Stimulated activated CD4-positive, alpha-beta T cell treated with anti-CD3 and anti-CD28 coated beads, Interleukin-12 subunit alpha, Interleukin-12 subunit beta, amount 100 ng/mL, for 4 hours (primary cell): ENCODE measurements around the gene COL25A1.

Experiments used
- DNase-seq: peaks from one replicate; pipeline ENCODE4 v3.0.0-alpha.2; 2020

The COL25A1 gene

DNA sequence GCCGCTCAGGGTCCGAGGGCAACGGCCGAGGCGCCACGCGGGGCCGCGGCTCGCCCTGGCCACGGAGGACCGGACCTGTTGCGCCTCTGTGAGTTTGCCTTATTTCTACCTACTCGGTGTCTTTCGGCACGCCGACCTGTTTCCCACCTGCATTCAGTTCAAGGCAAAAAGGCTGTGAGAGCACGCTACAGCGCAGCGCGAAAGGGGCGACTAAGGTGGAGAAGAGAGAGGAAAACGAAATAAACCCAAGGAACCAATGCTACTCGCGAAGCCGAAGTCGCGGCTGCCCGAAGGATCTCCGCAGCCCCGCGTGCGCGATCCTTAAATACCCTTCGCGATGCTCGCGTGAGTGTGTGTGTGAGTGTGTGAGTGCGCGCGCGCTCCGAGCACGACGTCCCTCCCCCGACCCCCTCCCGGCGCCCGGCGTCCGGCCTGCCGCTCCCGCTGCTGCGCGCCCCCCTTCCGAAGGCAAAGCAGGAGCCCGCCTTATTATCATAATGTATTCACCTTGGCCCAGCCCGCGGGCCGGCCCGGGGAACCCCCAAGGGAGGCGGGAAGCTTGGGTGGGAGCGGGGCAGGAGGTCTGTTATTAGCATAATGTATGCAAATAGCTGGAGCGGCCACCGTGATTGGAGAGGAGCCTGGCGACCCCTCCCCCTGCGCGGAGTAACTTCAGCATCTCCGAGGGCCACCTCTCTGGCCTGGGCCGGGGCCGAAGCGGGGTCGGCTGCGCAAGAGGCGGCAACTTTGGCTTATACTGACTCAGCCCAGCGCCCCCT, at the start of gene COL25A1:
COL25A1 (minus strand) TSS at position 298 of the 779 bp plus-strand sequence.
- DNase-seq = peak; percentile 40

DNA sequence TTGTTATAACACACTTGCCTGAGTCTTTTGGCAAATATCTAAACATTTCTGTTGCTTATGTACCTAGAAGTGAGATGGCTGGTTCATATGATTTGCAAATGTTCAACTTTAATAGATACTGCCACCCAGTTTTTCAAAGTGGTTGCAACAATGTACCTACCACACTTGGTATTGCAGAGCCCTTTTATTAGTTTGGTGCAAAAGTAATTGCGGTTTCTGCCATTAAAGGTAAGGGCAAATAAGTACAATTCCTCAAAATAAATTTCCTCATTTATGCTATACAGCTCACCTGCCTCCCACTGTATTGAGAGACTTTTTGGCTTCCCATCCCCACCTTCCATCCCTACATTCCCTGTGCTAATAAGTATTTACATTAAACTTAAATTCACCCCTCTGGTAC, 47.7 kb upstream of the COL25A1 start:
- no peak for DNase-seq

DNA sequence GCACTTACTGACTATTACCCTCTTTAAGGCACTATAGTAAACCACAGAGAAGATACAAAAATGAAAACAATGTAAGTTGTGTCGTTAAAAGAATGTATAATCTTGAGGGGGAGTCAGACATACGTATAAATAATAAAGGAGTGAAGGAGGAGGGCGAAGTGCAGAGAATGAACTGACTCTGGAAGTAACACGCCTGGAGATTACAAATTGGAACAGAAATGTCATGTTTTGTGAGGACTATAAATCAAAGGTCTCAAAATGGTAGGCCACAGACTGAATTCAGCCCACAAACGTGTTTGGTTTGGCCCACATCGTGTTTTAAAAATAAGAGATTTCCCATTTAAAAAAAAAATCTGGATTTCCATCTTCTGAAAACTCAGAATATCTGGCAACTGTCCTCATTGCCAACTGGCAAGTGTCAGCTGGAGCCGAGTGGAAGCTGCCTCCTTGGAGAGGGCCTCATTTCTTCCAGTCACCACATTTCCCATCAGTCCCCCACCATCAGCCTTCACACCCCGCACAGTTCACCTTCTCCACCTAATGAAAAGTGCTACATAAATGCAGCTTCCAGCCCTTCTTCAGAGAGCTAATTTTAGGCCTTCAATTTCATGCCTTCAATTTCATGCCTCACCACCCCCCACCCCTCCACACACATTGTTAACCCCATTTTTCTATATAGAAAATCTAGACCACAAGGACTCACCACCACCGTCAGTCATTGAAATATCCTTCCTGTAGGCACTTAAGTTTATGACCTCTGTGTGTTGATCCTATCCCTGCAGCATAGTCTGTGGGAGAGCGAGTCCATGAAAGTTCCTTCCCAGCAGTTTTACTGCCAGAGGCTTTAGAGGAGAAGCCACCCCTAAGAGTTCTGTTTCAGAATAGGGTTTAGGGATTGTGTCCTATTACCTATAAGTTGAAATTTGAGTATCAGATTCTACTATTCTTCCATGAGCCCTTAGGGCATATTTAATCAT, 32.0 kb upstream of the COL25A1 start:
- DNase-seq = no peak

DNA sequence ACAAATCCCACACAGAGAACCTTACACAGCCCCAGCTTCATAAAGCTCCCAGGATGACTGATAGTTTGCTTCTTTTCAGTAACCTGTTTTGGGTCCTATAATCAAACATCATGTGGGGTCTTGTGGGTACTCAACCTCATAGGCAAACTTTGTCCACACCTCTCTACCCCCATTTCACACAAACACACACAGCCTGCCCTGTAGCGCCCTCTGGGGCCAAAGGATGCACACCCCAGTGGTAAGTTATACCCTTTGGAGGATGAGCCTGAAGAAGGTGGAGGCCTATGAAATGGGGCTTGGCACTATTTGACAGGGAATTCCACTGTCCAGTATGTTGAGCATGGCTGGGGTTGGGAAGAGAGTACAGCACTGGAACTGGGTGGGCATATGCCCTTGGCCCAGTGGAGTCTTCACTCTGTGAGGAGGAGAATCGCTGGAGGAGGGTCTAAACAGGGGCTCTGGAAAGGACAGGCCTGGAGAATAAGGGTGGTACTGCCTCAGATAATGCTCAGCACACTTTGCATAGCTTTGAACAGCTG, 30.5 kb upstream of the COL25A1 start:
- DNase-seq = no peak

DNA sequence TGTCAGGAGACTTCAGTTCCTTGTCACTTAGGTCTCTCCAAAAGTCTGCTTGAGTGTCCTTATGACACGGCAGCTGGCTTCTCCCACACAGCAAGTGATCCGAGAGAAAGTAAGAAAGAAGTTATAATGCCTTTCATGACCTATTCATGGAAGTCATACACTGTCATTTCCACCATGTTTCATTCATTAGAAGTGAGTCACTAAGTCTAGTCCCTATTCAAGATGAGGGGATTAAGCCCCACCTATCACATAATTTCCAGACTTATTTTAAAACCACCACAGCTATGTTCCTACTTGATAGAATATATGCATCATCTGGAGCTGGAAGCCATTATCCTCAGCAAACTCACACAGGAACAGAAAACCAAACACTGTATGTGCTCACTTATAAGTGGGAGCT, 25.2 kb upstream of the COL25A1 start:
- DNase-seq = no peak

DNA sequence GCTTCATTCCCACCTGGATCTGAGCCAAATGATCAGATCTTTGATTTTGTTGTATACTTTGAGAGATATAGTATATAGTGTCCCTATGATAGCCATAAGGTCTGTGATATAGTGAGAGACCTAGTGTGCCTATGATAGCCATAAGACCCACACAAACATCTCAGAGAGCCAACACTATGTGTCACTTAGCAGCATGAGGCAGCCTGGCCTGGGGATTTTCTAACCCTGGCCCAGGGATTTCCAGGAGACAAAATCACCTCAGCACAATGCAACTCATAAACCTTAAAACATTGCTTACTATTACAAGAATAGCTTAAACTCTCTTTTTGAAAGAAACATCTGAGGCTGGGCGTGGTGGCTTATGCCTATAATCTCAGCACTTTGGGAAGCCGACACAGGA, 23.2 kb upstream of the COL25A1 start:
- DNase-seq = no peak

DNA sequence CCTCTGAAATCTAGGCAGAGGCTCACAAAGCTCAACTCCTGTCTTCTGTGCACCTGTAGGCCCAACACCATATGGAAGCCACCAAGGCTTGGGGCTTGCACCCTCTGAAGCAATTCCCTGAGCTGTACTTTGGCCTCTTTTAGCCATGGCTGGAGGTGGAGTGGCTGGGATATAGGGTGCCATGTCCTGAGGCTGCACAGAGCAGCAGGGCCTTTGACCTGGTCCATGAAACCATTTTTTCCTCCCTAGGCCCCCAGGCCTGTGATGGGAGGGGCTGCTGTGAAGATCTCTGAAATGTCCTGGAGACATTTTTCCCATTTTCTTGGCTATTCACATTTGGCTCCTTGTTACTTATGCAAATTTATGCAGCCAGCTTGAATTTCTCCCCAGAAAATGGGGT, 20.9 kb upstream of the COL25A1 start:
- DNase-seq = no peak

DNA sequence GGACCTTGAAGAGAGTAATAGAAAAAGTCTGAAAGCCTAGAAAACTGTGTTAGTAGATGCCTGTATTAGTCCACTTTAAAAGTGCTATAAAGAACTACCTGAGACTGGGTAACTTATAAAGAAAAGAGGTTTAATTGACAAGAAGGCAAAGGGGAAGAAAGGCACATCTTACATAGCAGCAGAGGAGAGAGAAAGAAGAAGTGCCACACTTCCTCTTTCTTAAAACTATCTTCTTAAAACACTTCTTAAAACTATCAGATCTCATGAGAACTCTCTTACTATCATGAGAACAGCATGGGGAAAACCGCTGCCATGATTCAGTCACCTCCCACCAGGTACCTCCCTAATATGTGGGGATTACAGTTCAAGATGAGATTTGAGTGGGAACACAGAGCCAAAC, 18.8 kb upstream of the COL25A1 start:
- DNase-seq = no peak

DNA sequence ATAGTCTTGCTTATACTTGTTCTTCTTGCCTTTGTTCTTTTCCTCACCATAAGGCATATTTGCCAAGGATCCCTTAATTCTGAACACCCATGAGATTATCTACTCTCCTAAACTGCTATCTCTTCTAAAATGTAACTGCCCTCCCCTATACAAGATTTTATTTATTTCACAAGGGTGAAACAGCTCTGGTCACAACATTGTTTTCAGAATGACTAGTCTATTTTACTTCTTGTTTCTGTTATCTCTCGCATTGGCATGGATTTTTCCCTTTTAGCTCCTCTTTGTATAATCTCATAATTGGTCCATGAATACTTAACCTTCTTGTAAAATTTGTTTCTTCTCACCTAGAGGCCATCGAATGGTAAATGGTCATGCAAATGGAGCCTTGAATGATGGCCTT, 17.2 kb upstream of the COL25A1 start:
- DNase-seq = no peak

DNA sequence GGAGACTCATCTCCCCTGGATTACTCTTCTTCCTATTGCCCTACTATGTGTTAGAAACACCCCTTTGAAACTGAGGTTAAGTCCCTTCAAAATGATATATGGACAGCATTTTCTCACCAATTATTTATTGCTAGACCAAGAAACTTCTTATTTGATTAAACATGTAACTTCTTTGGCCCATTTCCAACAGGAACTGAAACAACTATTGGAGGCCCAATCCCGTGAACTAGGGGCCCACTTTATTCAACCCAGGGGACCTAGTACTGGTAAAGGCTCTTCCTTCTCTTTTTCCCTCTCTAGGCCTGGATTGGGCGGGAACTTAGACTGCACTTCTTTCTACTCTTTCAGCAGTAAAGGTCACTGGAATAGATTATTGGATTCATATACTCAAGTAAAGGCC, 16.7 kb upstream of the COL25A1 start:
- DNase-seq = no peak

DNA sequence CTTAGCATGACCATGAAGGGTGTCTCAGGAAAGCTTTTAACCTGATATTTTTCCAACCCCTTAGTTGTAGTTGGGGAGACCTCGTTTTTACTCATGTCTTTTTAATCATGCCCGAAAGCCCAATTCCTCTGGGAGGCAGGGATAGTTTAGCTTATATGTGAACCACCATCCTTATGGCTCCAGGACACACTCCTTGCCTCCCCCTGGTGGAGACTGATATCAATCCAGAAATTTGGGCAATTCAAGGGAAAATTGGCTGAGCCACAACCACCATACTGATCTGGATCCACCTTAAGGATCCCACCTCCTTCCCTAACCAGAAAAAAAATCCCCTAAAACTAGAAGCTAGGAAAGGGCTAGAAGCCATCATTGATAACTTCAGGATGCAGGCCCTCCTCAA, 13.4 kb upstream of the COL25A1 start:
- DNase-seq = no peak

DNA sequence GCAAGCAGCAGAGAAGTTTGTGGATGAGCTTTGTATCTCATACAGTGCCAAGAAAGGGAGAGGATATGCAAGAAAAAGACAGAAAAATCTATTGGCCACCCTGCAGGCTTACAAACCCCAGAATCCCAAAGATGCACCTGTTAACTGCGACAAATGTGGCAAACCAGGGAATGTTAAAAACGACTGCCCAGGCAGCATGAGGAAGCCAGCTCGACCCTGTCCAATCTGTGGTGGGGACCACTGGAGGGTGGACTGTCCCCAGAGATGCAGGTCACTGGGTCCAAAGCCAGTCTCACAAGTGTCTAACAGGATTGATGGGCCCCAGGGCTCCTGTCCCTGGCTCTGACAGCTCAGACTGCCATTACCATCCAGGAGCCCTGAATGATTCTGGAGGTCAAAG, 12.9 kb upstream of the COL25A1 start:
- DNase-seq = no peak

DNA sequence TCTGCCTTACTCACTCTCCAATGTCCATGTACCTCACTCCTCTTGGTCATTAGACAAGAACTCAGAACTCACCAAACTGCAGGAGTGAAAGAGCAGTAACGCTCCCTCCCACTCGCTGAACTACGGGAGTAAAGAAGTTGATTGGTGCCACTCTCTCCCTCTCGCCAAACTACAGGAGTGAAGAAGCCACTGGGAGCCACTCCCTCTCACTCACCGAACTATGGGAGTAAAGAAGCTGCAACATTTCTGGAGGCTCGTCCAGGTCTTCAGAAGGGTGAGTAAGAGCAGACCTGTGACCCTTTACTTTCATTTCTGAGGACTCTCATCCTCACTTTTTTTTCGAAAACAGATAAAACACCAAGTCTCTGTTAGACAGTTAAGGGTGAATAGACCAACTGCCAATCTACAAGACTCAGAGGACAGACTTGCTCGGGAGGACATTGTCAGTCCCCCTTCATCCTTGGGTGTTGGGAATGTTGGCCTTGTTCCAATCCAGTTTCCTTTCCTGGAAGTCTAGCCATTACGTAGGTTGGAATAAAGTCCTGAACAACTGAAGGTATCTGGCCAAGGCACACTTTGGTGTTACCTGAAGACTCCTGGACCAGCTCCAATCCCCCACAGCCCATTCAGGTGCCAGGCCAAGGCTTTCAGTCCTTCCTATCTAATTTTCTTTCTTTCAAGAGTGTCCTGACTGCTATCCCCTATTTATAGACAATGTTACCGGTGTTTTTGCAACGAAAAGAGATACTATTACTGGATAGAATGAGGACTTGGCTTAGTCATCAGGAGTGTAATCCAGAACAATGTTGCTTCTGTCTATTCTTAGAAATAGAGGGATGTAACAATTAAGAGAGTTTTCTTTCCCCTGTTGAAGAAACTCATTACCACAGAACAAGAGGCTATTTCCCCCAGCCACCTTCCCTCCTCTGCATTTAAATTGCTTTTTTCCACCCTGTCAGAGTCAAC, 11.0 kb upstream of the COL25A1 start:
- no peak for DNase-seq

DNA sequence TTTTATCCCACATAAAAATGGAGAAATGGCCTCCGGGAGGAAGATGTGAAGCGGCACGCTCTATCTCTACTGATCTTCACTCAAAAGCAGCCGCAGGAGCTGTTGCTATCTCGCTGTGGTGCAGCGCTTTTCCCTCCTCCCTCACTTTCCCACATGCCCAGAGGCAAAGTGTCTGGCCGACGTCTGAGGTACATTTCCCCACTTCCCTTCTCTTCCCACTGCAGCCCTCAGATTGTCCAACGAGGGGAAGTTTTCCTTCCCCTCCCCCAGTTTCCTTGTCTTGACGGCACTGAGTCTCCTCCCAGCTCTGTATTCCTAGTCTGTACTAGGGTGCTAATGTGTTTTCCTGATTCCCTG, 660 bp upstream of the COL25A1 start:
- no peak for DNase-seq

DNA sequence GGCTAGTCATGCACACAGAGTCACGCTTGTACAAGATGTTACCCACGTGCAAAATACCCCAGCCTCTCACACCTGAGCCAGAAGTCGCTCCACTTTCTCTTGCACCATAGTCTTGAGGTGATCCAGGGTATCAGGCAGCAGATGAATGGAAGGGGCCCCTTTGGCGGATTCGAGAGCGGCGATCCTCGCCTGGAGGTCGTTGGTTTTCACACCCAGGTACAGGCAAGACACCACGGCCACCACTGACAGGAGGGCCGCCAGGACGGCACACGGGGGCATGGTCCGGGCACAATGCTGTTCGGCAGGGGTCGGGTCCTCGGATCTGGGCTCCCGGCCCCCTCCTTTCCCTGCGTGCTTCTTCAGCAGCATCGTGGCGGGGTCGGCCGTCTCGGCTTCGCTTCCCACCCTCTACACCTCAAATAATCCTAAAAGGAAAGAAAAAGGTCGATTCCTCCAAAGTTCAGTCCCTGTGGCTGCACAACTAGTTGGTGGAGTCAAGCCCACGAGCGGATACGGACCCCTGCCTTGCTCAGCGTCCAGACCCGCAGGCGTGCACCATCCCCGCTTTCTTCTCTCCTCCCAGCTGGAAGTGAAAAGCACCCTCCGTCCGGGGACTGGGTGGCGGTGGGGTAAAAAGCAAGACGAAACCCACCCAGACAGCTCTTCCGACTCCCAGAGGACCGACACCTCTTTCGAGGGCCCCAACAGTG, 652 bp downstream of the COL25A1 start:
- DNase-seq = peak; percentile 3

DNA sequence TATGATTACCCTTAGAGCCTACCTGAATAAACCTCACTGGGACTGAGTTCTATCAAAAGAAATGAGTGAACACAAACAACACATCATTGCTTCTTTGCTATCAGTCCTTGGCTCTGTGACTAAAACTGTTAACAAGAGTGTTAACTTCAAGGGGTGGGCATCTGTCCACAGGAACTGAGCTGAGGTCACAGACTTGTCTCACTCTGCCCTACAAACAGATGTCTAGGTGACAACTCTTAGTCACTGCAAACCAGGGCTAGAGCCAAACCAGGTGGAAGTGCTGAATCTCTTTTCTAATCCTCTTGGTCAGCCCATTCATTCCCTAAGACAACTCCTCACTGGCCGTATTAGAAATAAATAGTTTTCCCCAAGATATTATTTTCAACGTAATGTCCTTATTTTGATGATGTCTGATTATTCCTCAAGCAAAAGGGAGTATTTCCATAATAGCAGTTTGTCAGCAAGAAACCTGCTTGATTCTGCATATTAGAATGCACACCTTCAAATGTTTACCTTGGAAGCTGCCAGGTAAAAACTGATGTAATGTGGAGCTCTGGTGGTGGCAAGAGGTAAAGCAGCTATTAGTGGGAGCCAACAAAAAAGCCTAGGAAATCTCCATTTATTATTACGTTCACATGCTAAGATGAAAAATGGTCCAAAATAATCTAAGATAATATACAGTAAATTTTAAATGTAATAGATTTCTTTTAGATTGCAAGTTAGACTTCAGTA, 4.0 kb downstream of the COL25A1 start:
- DNase-seq = no peak

DNA sequence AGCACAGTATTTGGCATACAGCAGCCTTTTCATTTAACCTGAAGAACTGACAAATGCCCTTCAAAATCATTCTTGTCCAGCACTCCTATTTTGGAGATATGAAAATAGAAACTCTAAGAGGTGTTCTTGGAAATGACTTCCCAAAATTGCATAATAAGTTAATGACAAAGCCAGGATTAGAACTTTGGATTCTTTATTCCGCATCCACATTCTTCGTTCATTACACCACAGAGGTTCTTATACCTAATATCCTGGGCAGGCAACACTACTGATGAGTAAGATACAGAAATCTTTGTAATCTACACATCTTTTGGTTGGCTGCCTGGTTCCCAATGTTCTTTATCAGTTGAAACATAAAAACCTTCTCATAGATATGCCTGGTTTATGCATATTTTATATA, 5.9 kb downstream of the COL25A1 start:
- no peak for DNase-seq

DNA sequence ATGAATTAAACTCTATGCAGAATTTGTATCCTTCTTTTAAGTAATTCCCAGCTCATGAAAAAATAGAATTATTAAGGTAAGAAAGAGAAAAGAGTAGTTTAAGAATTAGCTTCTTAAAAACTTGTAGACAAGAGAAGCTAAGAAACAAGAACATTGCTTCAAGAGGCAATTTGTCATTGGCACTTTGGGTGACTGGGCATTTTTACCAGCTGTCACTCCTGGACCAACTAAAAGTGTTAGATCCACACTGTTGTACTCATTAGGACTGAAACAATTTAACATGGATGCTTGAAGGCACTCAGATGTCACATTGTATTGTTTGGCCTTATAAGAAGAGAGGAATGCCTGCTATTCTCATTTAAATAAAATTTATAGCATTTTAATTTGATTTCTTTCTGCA, 7.4 kb downstream of the COL25A1 start:
- DNase-seq = no peak

DNA sequence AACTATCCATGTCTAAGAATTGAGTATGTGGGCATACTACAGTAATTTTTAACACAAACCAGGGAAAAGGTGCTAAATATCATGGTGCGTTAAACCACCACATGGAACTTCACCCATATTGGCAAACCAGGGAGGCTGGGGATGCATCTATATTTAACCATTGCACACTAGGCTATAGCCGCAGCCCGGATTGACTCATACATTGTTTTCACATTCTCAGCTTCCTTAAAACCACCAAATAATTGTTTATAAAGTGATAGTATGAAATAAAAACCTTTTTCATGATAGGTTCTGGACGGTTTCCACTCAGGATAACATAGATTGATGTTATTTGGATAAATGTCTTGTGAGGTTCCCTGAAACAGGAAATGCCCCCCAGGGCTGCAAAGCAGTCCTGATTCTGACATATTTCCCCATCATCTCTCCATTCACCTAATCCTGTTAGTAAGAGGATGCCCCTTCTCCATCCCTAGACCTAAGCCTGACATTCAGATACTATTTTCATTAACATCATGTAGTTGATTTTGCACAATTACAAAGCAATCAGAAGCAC, 7.9 kb downstream of the COL25A1 start:
- no peak for DNase-seq

DNA sequence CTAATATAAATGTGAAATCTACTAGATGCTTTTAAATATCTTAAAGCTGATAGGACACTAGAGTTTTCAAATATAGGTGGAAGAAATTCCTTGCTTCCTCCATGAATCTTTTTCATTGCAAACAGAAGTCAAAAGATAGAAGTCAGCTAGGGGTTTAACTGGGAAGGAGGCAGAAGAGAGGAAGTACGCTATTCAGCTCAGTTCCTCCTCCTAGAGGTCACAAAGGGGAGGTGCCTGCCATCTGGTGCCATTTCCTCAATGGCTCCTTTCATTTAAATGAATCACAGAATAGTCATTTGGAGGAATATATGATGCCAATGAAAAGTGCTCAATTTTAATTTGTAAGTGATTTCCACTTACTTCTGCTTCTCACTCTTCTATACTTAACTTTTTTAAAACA, 8.5 kb downstream of the COL25A1 start:
- no peak for DNase-seq

DNA sequence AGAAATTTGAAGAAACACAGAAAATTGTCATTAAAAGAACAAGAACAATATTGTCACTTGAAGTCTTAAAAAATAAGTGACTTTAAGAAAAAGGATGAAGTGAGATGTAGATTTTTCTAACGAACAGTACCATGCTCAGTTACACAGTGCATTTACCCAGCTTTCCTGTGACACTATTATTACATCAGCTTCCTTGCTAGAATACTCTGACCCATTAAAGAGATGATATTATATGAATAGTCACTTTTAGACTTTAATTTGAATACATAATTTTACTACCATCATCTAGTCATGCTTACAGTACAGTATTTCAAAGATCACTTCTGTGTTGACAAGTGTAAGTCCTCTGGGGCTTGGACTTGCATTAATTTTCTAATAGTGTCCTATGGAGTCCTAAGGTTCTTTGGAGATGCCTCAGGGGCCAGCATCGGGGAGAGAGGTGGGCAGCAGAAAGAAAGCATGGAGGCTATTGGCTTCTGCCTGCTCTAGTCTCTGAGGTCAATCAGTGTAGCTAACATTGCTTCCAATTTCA, 10.7 kb downstream of the COL25A1 start:
- DNase-seq = no peak
